Breast epithelium (tissue), 3 donors: ENCODE data around the gene KCNIP4.

Source experiments
- POLR2A ChIP-seq: fragments of 450-650 bp; IDR thresholded peaks from one replicate; pipeline ENCODE4 v1.6.1; 2016; ENCODE audit warnings: antibody characterized with exemption, mild to moderate bottlenecking, moderate library complexity
- POLR2AphosphoS5 ChIP-seq, 3 donors: sonication (generic); formaldehyde crosslinking; IDR thresholded peaks; one replicate each; pipeline ENCODE4 v1.6.1; 2017; ENCODE audit warnings: antibody characterized with exemption in 3 of 3
- TF ChIP-seq, protein P1 (sequence below), 3 donors: fragments of 450-650 bp; IDR thresholded peaks; one replicate each; pipeline ENCODE4 v1.5.1; 2016 to 2017; ENCODE audit warnings: antibody characterized with exemption in 3 of 3, mild to moderate bottlenecking in 3 of 3, moderate library complexity in 3 of 3

DNA sequence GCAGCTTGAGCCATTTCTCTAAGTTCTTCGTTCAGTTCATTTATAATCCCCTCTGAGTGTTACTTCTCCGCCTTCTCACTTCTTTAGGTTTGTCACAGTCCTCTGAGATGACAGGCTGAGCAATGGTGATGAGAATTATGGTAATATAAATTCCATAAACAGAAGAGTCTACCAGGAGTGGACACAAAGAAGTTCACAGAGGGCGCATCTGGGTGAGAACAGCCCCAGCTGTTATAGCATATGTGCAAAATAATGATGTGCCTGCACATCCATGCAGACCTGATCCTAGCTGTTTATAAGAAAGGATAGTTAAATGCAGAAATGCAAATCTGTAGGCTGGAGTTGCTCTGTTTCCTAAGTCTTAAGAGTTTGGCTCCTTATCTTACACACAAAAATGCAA lies 377.5 kb downstream of the KCNIP4 start:
- TF ChIP-seq POLR2AphosphoS5 (IDR thresholded peaks at IDR 0.05) (no peak), POLR2A (no peak)
- TF ChIP-seq, protein P1, sequence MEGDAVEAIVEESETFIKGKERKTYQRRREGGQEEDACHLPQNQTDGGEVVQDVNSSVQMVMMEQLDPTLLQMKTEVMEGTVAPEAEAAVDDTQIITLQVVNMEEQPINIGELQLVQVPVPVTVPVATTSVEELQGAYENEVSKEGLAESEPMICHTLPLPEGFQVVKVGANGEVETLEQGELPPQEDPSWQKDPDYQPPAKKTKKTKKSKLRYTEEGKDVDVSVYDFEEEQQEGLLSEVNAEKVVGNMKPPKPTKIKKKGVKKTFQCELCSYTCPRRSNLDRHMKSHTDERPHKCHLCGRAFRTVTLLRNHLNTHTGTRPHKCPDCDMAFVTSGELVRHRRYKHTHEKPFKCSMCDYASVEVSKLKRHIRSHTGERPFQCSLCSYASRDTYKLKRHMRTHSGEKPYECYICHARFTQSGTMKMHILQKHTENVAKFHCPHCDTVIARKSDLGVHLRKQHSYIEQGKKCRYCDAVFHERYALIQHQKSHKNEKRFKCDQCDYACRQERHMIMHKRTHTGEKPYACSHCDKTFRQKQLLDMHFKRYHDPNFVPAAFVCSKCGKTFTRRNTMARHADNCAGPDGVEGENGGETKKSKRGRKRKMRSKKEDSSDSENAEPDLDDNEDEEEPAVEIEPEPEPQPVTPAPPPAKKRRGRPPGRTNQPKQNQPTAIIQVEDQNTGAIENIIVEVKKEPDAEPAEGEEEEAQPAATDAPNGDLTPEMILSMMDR (IDR thresholded peaks at IDR 0.05) = no peak
